A673 (cell line): Measurements from ENCODE around the gene GMDS. TPM values are rescaled to one million over a fixed set of nuclear protein-coding genes. Genes with fewer than 3 reads are reported as not detected.

Source experiments
- BruUV-seq: library from RNA; stranded (reverse); fragments of 400-500 nt; replicated peaks from 2 replicates; lab custom pipeline; 2021; lab: Mats Ljungman, UMichigan
- CTCF ChIA-PET: fragments of 300-600 bp; sonication (Branson Sonifier 250); formaldehyde crosslinking; loops from one replicate; lab custom pipeline; 2022; ENCODE audit warnings: antibody characterized with exemption; lab: Charles Lee
- POLR2A ChIA-PET: fragments of 300-600 bp; sonication (Branson Sonifier 250); formaldehyde crosslinking; loops from one replicate; lab custom pipeline; 2022; ENCODE audit warnings: antibody characterized with exemption; ENCODE audit not compliant: low non-redundant PET; lab: Charles Lee
- DNase-seq: peaks from one replicate; pipeline ENCODE4 v3.0.0-alpha.2; 2015; ENCODE audit warnings: low spot score
- H3K27ac ChIP-seq: fragments of 200-600 bp; sonication (generic); 2 replicates; pipeline ENCODE4 v1.5.1; 2016; ENCODE audit warnings: mixed run types, low read depth, mild to moderate bottlenecking, mixed read lengths, antibody characterized with exemption, low read length; ENCODE audit not compliant: poor library complexity, severe bottlenecking
- H3K27me3 ChIP-seq: fragments of 200-600 bp; sonication (generic); replicated peaks from 2 replicates; pipeline ENCODE4 v1.6.1; 2017; ENCODE audit warnings: mixed run types, low read depth, mild to moderate bottlenecking, mixed read lengths, antibody characterized with exemption, low read length; ENCODE audit not compliant: insufficient read depth, poor library complexity
- H3K36me3 ChIP-seq: fragments of 200-600 bp; sonication (generic); 2 replicates; pipeline ENCODE4 v1.6.1; 2016; ENCODE audit warnings: mixed run types, mild to moderate bottlenecking, mixed read lengths, antibody characterized with exemption, low read length; ENCODE audit not compliant: insufficient read depth, poor library complexity, severe bottlenecking
- H3K4me1 ChIP-seq: fragments of 200-600 bp; sonication (generic); 2 replicates; pipeline ENCODE4 v1.6.1; 2017; ENCODE audit warnings: mixed run types, mild to moderate bottlenecking, mixed read lengths, antibody characterized with exemption, low read length; ENCODE audit not compliant: insufficient read depth, poor library complexity, severe bottlenecking
- H3K4me3 ChIP-seq: fragments of 200-600 bp; sonication (generic); 2 replicates; pipeline ENCODE4 v1.5.1; 2016; ENCODE audit warnings: low read depth, mixed run types, mild to moderate bottlenecking, mixed read lengths, low read length; ENCODE audit not compliant: poor library complexity, severe bottlenecking
- H3K9me3 ChIP-seq: fragments of 200-600 bp; sonication (generic); 2 replicates; pipeline ENCODE4 v1.6.1; 2016; ENCODE audit warnings: mixed run types, low read depth, mild to moderate bottlenecking, mixed read lengths, antibody characterized with exemption, low read length; ENCODE audit not compliant: poor library complexity, severe bottlenecking
- CTCF ChIP-seq: fragments of 300-800, 200-600 bp; sonication (generic); conservative IDR thresholded peaks from 2 replicates; pipeline ENCODE4 v1.5.1; 2017; ENCODE audit warnings: low read depth, mild to moderate bottlenecking, antibody characterized with exemption, low read length, moderate library complexity, mixed read lengths
- EZH2 ChIP-seq: fragments of 200-600 bp; sonication (generic); IDR thresholded peaks from 2 replicates; pipeline ENCODE4 v1.6.1; 2017; ENCODE audit warnings: borderline replicate concordance, low read depth, mild to moderate bottlenecking, mixed read lengths, antibody characterized with exemption, low read length; ENCODE audit not compliant: poor library complexity, severe bottlenecking
- intact Hi-C: fragments of 100-400 bp; cut with micrococcal nuclease; formaldehyde crosslinking; loops from one replicate; pipeline ENCODE4 v1.10.0; 2022; ENCODE audit not compliant: unreplicated experiment
- total RNA-seq: library from RNA; stranded (reverse); gene quantifications from 2 replicates; pipeline ENCODE4 v1.2.3, GENCODE V29; 2021

GMDS gene
- total RNA-seq, 1 experiment from 2014 or later = 15.2 TPM

- ChIA-PET POLR2A (no interaction called here), CTCF (no interaction called here)
- Histone ChIP-seq H3K4me3 (no peak overlapping the region), H3K27ac (no peak overlapping the region), H3K27me3 (no peaks in the 10 kb centered on the region), H3K9me3 (no peaks in the 10 kb centered on the region), H3K4me1 (no peaks in the 10 kb centered on the region), H3K36me3 (no peaks in the 10 kb centered on the region)
- BruUV-seq = no TSS peak
- TF ChIP-seq EZH2 (no peak), CTCF (no peak)
- intact Hi-C loops = no loop called here
- DNase-seq = no peak
Measured at GRCh38 chr6:1789092-1789491, 456.3 kb downstream of the GMDS start.

GRCh38 chr6:1787894-1788293 lies 457.5 kb downstream of the GMDS start:
- POLR2A ChIA-PET = no interaction called here
- Histone ChIP-seq H3K4me3 (no peak overlapping the region), H3K36me3 (no peaks in the 10 kb centered on the region), H3K27ac (no peak overlapping the region), H3K27me3 (no peaks in the 10 kb centered on the region), H3K4me1 (no peaks in the 10 kb centered on the region), H3K9me3 (no peaks in the 10 kb centered on the region)
- intact Hi-C loops = no loop called here
- TF ChIP-seq CTCF = no peak
- no peak for TF ChIP-seq EZH2
- CTCF ChIA-PET = no interaction called here
- no TSS peak for BruUV-seq
- no peak for DNase-seq

GRCh38 chr6:1786455-1787453 lies 458.7 kb downstream of the GMDS start:
- no TSS peak for BruUV-seq
- Histone ChIP-seq H3K27ac (no peak overlapping the region), H3K4me3 (no peak overlapping the region), H3K4me1 (no peaks in the 10 kb centered on the region), H3K36me3 (no peaks in the 10 kb centered on the region), H3K27me3 (no peaks in the 10 kb centered on the region), H3K9me3 (no peaks in the 10 kb centered on the region)
- POLR2A ChIA-PET = no interaction called here
- TF ChIP-seq CTCF (no peak), EZH2 (no peak)
- intact Hi-C loops = no loop called here
- CTCF ChIA-PET = no interaction called here
- DNase-seq = no peak
